ENCODE data around the gene ALG9. TPM values are rescaled to one million over a fixed set of nuclear protein-coding genes. Genes with fewer than 3 reads are reported as not detected.
A peak's percentile ranks its signal among the peaks of the same experiment; 100 is the strongest.
"Not testable (repeated sequence)": the region's sequence is repeated elsewhere in the genome, so short reads cannot be mapped to it uniquely, and the experiment has no call there.

ALG9 gene
- total RNA-seq, 2 experiments from 2014 or later, result 36.4 to 36.8 TPM

- peaks cover 5% of the 10 kb centered on the region for H3K9me3 Mint-ChIP-seq
- no peak for DNase-seq
- H3K4me1 Mint-ChIP-seq, result peaks cover 3% of the 10 kb centered on the region
- peaks cover 40% of the 10 kb centered on the region for H3K27me3 Mint-ChIP-seq
- peaks cover 6% of the 10 kb centered on the region for H3K36me3 Mint-ChIP-seq
- no peak overlapping the region for H3K27ac Mint-ChIP-seq
- no peak overlapping the region for H3K4me3 Mint-ChIP-seq
These were observed 37.4 kb upstream of the ALG9 start for GRCh38 chr11:111908639-111909305.

DNA sequence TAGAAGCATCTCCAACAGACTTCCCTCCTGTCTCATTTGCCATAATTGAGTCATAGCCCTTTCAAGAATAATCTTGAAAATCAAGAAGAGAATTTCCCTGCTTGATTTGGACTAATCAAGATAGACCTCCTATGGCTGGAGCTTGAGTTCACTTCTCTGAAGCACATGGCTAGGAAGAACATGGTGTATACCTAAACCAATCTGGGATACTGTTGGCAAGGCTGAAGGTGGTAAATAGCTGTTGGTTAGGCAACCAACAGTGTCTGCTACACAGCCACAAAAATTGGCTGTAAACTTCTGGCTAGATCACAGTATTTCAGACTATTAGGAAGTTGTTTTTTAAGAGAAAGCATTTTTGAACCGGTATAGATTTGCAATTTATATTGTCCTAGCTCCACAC, 35.3 kb upstream of the ALG9 start:
- Mint-ChIP-seq H3K36me3 (peaks cover 6% of the 10 kb centered on the region), H3K27me3 (peaks cover 24% of the 10 kb centered on the region), H3K9me3 (peaks cover 5% of the 10 kb centered on the region), H3K4me3 (no peak overlapping the region), H3K4me1 (no peaks in the 10 kb centered on the region), H3K27ac (no peak overlapping the region)
- DNase-seq, result no peak

DNA sequence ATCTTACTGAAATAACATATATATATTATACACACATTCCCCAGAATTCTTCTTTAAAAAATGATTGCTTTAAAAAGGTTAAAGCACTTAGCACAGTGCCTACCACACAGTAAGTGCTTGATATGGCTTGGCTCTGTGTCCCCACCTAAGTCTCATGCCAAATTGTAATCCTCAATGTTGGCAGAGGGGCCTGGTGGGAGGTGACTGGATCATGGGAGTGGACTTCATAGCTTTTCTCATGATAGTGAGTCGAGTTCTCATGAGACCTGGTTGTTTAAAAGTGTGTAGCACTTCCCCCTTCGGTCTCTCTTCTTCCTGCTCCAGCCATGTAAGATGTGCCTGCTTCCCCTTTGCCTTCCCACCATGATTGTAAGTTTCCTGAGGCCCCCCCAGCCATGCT, 34.0 kb upstream of the ALG9 start:
- peaks cover 6% of the 10 kb centered on the region for H3K36me3 Mint-ChIP-seq
- DNase-seq, result no peak
- no peaks in the 10 kb centered on the region for H3K4me1 Mint-ChIP-seq
- peaks cover 5% of the 10 kb centered on the region for H3K9me3 Mint-ChIP-seq
- peaks cover 13% of the 10 kb centered on the region for H3K27me3 Mint-ChIP-seq
- H3K4me3 Mint-ChIP-seq, result no peak overlapping the region
- H3K27ac Mint-ChIP-seq, result no peak overlapping the region

DNA sequence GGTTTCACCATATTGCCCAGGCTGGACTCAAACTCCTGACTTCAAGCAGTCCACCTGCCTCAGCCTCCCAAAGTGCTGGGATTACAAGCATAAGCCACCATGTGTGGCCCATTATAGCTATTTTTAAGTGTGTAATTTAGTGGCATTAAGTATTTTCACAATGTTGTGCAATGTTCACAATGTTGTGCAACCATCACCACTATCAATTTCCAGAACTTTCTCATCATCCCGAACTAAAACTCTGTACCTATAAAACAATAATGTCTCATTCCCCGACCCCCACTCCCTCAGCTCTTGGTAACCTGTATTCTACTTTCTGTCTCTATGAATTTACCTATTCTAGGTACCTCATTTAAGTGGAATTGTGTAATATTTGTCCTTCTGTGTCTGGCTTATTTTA, 15.5 kb upstream of the ALG9 start:
- Mint-ChIP-seq H3K27me3 (no peaks in the 10 kb centered on the region), H3K27ac (no peak overlapping the region), H3K4me3 (no peak overlapping the region), H3K36me3 (peaks cover 3% of the 10 kb centered on the region), H3K4me1 (no peaks in the 10 kb centered on the region), H3K9me3 (no peaks in the 10 kb centered on the region)
- DNase-seq, result no peak

DNA sequence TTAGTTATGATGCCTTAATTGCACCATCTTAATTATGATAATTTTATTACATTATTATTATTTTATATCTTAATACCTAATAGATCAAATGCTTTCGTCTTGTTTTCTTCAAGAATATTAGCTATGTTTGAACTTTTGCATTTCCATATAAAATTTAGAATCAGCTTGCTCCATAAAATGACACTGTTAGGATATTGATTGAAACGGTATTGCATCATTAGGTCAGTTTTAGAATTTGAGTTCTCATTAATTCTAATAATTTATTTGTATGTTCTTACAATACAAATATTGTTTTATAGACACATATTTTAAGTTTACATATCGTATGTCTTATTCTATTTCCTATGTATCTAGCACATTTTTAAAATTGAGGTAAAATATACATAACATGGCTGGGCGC, 14.7 kb upstream of the ALG9 start:
- Mint-ChIP-seq H3K36me3 (peaks cover 3% of the 10 kb centered on the region), H3K27ac (no peak overlapping the region), H3K27me3 (no peaks in the 10 kb centered on the region), H3K4me3 (no peak overlapping the region), H3K9me3 (no peaks in the 10 kb centered on the region), H3K4me1 (peaks cover 3% of the 10 kb centered on the region)
- DNase-seq, result no peak

DNA sequence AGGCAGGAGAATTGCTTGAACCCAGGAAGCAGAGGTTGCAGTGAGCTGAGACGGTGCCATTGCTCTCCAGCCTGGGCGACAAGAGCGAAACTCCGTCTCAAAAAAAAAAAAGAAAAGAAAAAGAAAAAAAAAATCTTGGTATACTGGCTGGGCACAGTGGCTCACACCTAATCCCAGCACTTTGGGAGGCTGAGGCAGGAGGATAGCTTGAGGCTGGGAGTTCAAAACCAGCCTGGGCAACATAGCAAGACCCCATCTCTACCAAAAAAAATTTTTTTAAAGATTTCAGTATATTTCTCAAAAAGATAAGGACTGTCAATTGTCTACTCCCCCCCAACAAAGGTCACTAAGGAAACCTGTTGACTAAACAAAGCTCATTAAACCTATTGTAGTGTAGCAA, 13.7 kb upstream of the ALG9 start:
- DNase-seq, H3K9me3 Mint-ChIP-seq, H3K27ac Mint-ChIP-seq, H3K36me3 Mint-ChIP-seq, H3K4me1 Mint-ChIP-seq, H3K4me3 Mint-ChIP-seq, H3K27me3 Mint-ChIP-seq: not testable (repeated sequence)

- no peak for DNase-seq
- H3K9me3 Mint-ChIP-seq, result no peaks in the 10 kb centered on the region
These were observed 10.8 kb upstream of the ALG9 start for GRCh38 chr11:111882202-111882601.

DNA sequence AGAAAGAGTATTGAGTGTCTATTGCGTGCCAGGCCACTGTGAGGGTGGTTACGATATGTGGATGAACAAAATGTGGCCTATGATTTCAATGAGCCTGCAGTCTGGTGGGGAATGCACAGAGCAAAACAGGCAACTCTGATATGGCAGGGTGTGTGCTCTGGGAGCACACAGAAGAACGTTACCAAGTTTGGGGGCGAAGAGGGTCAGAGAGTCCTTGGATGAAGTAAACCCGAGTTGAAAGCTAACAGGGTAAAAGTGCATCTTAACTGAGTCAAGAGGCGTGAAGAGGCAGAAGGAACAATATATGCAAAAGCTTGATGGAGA, 8.2 kb upstream of the ALG9 start:
- Mint-ChIP-seq H3K27me3 (no peaks in the 10 kb centered on the region), H3K9me3 (no peaks in the 10 kb centered on the region), H3K4me3 (peak overlapping the region; percentile 88), H3K4me1 (peaks cover 8% of the 10 kb centered on the region), H3K36me3 (peaks cover 8% of the 10 kb centered on the region), H3K27ac (peak overlapping the region; percentile 98)
- no peak for DNase-seq

More at GRCh38 chr11:111882202-111882601, 10.8 kb upstream of the ALG9 start:
- H3K4me3 Mint-ChIP-seq, result no peak overlapping the region
- H3K36me3 Mint-ChIP-seq, result peaks cover 8% of the 10 kb centered on the region
- H3K4me1 Mint-ChIP-seq, result peaks cover 8% of the 10 kb centered on the region
- no peak overlapping the region for H3K27ac Mint-ChIP-seq
- H3K27me3 Mint-ChIP-seq, result no peaks in the 10 kb centered on the region

DNA sequence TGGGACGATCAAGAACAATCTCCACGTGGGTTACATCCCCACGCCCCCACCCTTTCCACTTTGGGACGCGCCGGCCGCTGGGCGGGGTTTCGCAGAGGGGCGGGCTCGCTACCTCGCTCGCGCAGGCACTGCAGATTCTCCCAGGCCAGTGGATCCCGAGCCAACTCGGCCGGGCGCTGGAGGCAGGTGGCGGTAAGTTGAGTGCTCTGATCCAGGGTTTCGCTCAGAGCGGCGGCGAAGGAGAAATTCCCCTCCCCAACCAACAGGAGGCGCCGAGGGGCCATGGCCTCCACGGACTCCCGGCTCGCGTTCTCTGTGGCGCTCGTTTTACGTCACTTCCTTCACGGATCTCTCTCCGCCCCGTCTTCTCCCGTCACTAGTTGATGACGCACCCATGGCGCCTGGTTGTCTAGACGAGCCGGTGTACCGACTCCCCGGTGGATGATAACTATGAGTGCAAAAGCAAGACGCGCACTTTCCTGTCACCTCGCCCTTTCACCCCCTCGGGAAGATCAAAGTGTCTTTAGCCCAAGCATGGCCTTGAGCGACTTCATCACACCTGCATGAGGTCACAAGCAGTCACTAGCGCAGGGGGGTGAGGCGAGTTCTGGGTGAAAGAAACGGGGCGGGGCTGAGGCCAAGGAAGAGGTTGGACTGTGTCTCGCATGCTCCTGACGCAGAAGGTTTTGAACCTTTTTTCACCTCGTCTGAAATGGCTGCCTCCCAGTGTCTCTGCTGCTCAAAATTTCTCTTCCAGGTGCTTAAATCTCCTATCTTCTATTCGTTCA, 7.7 kb upstream of the ALG9 start, which contains the start of the genes CFAP68 and FDXACB1:
TSS of gene CFAP68 (plus strand) at position 693 of the 788 bp plus-strand sequence. CDS start at position 713, 20 bp downstream.
TSS of gene FDXACB1 (minus strand) at position 317 of the 788 bp plus-strand sequence. CDS start at position 284, 33 bp downstream.
- Mint-ChIP-seq H3K9me3 (no peaks in the 10 kb centered on the region), H3K4me3 (peak within 1 kb of the TSS; percentile 88), H3K36me3 (peaks cover 8% of the 10 kb centered on the region), H3K27ac (peak within 1 kb of the TSS; percentile 98), H3K27me3 (no peaks in the 10 kb centered on the region), H3K4me1 (peaks cover 8% of the 10 kb centered on the region)
- peak; percentile 94 for DNase-seq

GRCh38 chr11:111878385-111878848, 7.0 kb upstream of the ALG9 start:
- Mint-ChIP-seq H3K27ac (peak overlapping the region; percentile 98), H3K27me3 (no peaks in the 10 kb centered on the region), H3K4me1 (peaks cover 8% of the 10 kb centered on the region), H3K36me3 (peaks cover 5% of the 10 kb centered on the region), H3K4me3 (peak overlapping the region; percentile 88), H3K9me3 (no peaks in the 10 kb centered on the region)
- no peak for DNase-seq

GRCh38 chr11:111871693-111872161, 346 bp upstream of the ALG9 start:
- Mint-ChIP-seq H3K27ac (peak overlapping the region; percentile 77), H3K9me3 (no peaks in the 10 kb centered on the region), H3K4me1 (peaks cover 14% of the 10 kb centered on the region), H3K4me3 (peak overlapping the region; percentile 92), H3K36me3 (peaks cover 18% of the 10 kb centered on the region), H3K27me3 (no peaks in the 10 kb centered on the region)
- DNase-seq, result no peak

GRCh38 chr11:111870522-111870885, 877 bp downstream of the ALG9 start:
- H3K27ac Mint-ChIP-seq, result peak overlapping the region; percentile 84
- DNase-seq, result no peak
- no peaks in the 10 kb centered on the region for H3K27me3 Mint-ChIP-seq
- peaks cover 14% of the 10 kb centered on the region for H3K4me1 Mint-ChIP-seq
- H3K9me3 Mint-ChIP-seq, result no peaks in the 10 kb centered on the region
- H3K36me3 Mint-ChIP-seq, result peaks cover 22% of the 10 kb centered on the region
- peak overlapping the region; percentile 92 for H3K4me3 Mint-ChIP-seq

DNA sequence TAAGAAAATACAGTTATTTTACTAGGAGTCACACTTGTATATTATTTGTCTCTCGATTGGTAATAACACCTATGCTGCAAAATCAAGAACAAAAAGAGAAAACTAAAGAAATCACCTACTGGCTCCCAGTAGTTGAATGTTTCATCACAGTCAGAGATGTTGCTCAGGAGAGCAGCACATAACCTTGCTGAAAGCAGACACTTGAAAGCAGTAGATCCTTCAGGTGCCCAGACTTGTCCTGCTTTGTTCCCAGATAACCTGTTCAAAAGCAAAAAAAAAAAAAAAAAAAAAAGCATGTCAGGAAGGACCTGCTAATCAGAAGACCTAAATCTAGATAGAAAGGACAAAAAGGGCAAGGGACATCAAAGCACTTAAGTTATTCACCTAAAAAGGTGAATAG, 1.3 kb downstream of the ALG9 start:
- no peak for DNase-seq
- peaks cover 14% of the 10 kb centered on the region for H3K4me1 Mint-ChIP-seq
- H3K27ac Mint-ChIP-seq, result no peak overlapping the region
- no peaks in the 10 kb centered on the region for H3K27me3 Mint-ChIP-seq
- H3K4me3 Mint-ChIP-seq, result peak overlapping the region; percentile 32
- H3K9me3 Mint-ChIP-seq, result no peaks in the 10 kb centered on the region
- H3K36me3 Mint-ChIP-seq, result peaks cover 23% of the 10 kb centered on the region

DNA sequence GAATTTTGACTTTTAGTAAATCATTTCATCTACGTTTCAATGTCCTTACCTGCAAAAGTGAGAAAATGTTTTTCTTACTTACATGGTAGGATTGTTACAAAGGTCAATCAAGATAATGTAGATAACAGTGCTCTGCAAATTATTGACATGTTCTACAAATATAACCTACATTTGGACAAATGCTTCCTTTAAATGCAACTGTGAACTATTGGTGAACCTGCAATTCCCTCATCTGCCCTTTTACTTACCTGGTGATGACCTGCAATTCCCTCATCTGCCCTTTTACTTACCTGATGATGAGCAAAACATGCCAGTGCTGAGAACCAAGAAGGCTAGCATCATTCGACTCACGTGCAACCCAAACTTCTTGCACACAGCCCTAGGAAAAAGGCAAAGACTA, 11.1 kb downstream of the ALG9 start:
- H3K27me3 Mint-ChIP-seq, result no peaks in the 10 kb centered on the region
- H3K4me1 Mint-ChIP-seq, result no peaks in the 10 kb centered on the region
- H3K9me3 Mint-ChIP-seq, result no peaks in the 10 kb centered on the region
- DNase-seq, result no peak
- H3K36me3 Mint-ChIP-seq, result peaks cover 8% of the 10 kb centered on the region
- no peak overlapping the region for H3K27ac Mint-ChIP-seq
- H3K4me3 Mint-ChIP-seq, result no peak overlapping the region

DNA sequence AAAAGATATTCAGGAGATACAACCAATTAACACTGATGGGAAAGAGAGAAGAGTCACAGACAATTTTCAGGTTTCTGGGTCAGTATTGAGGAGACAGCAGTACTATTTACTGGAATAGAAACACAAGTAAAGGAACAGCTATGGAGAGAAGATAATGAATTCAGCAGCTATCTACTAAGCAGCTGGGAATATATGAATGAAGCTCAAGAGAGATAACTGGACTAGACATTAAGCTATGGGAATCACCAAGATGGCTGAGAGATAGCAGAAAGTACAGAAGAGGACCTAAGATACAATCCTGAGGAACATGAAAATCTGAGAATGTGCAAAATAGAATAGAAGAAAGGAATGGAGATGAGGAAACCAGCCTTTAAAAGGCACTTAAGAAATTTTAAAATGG, 15.9 kb downstream of the ALG9 start:
- peaks cover 16% of the 10 kb centered on the region for H3K36me3 Mint-ChIP-seq
- H3K4me1 Mint-ChIP-seq, result no peaks in the 10 kb centered on the region
- no peak overlapping the region for H3K4me3 Mint-ChIP-seq
- no peak for DNase-seq
- H3K27me3 Mint-ChIP-seq, result no peaks in the 10 kb centered on the region
- no peaks in the 10 kb centered on the region for H3K9me3 Mint-ChIP-seq
- no peak overlapping the region for H3K27ac Mint-ChIP-seq
